ENCODE results near the gene JUNB. TPM values are rescaled to one million over a fixed set of nuclear protein-coding genes. Genes with fewer than 3 reads are reported as not detected.
A peak's percentile ranks its signal among the peaks of the same experiment; 100 is the strongest.

Gene JUNB
- polyA plus RNA-seq, 2 of the 4 experiments (the other 2 are of a cell fraction), result 55.6 to 94.7 TPM

GRCh38 chr19:12793290-12794195 lies 2.3 kb downstream of the JUNB start (continued):
- TF ChIP-seq E2F6 (IDR thresholded peaks at IDR 0.05; ENCODE audit: borderline replicate concordance, low read depth), result peak; percentile 90
- 0 out of 5 replicates have a peak, but pooled peaks of 1 of the 2 experiments have one; percentile 6 for TF ChIP-seq EP300 (IDR thresholded peaks at IDR 0.05)
- no peak for TF ChIP-seq KDM1A (IDR thresholded peaks at IDR 0.05; ENCODE audit: low read depth)
- TF ChIP-seq RAD21 (conservative IDR thresholded peaks at IDR 0.05 in 1 of 2, IDR thresholded peaks at IDR 0.05 in 1 of 2), result no peak
- no peak for TF ChIP-seq CTCF (IDR thresholded peaks at IDR 0.05)
- TF ChIP-seq CHD2 (IDR thresholded peaks at IDR 0.05; ENCODE audit: low read length, partially characterized antibody), result peak; percentile 72
- peak; percentile 16; the same call in 1 of the 3 replicates for TF ChIP-seq SMC3 (IDR thresholded peaks at IDR 0.05)
- TF ChIP-seq REST (IDR thresholded peaks at IDR 0.05), result peak; percentile 35; the same call in 1 of the 2 replicates
- TF ChIP-seq MAZ (IDR thresholded peaks at IDR 0.05; ENCODE audit: borderline replicate concordance, low read depth, low read length), result peak; percentile 52; the same call in 1 of the 2 replicates
- no peak for TF ChIP-seq ZC3H11A (IDR thresholded peaks at IDR 0.05)
- no peak for TF ChIP-seq PHF8 (IDR thresholded peaks at IDR 0.05; ENCODE audit: borderline replicate concordance, low read depth)
- TF ChIP-seq CBX8 (IDR thresholded peaks at IDR 0.05), result no peak
- peak; percentile 99 for TF ChIP-seq POLR2AphosphoS2 (conservative IDR thresholded peaks at IDR 0.05; ENCODE audit: low read length)
- no peak for TF ChIP-seq CHD4 (IDR thresholded peaks at IDR 0.05; ENCODE audit: borderline replicate concordance)
- no peak for TF ChIP-seq USF2 (IDR thresholded peaks at IDR 0.05)
- no peak for TF ChIP-seq SREBF2 (IDR thresholded peaks at IDR 0.05)
- TF ChIP-seq POLR2A (IDR thresholded peaks at IDR 0.05; ENCODE audit: low read length), result peak; percentile 34
- TF ChIP-seq HOXB13 (CRISPR knock-in tag; IDR thresholded peaks at IDR 0.05; ENCODE audit: low read depth), result no peak
- TF ChIP-seq BCL3 (IDR thresholded peaks at IDR 0.05), result peak; percentile 26; the same call in 2 of the 3 replicates
- TF ChIP-seq PBX3 (IDR thresholded peaks at IDR 0.05), result peak; percentile 79

Data from A549 (cell line).